Stomach (tissue), 9 donors: ENCODE data around the gene NHERF2. TPM values are rescaled to one million over a fixed set of nuclear protein-coding genes. Genes with fewer than 3 reads are reported as not detected.

ENCODE experiments used
- DNase-seq, 2 donors: peaks; one replicate each; pipeline versions ENCODE4 v3.0.0 to v3.0.0-alpha.2; 2013 to 2019
- H3K27ac ChIP-seq, 5 donors: fragments of 200-600 bp in 4 of 5; sonication (generic) in 4 of 5; one replicate each; pipeline ENCODE4 v1.5.1; 2013 to 2019; ENCODE audit warnings: mild to moderate bottlenecking in 1 of 5, moderate library complexity in 1 of 5
- H3K27me3 ChIP-seq, 3 donors: fragments of 200-600 bp; sonication (generic); one replicate each; pipeline ENCODE4 v1.5.1; 2017 to 2019; ENCODE audit warnings: mixed run types in 1 of 3
- H3K36me3 ChIP-seq, 4 donors: fragments of 200-600 bp; sonication (generic); 1 replicate in 3 of 4; 2 replicates in 1 of 4; pipeline ENCODE4 v1.5.1; 2016 to 2019
- H3K4me1 ChIP-seq, 4 donors: fragments of 200-600 bp; sonication (generic); one replicate each; pipeline ENCODE4 v1.5.1; 2016 to 2019
- H3K4me3 ChIP-seq, 4 donors: fragments of 200-600 bp; sonication (generic) in 3 of 4; one replicate each; pipeline ENCODE4 v1.5.1; 2016 to 2019; ENCODE audit warnings: mild to moderate bottlenecking in 1 of 4
- H3K9me3 ChIP-seq, 4 donors: fragments of 200-600 bp; sonication (generic); one replicate each; pipeline ENCODE4 v1.5.1; 2016 to 2019
- EP300 ChIP-seq: sonication (generic); formaldehyde crosslinking; IDR thresholded peaks from one replicate; pipeline ENCODE4 v1.6.1; 2017; ENCODE audit warnings: antibody characterized with exemption
- POLR2A ChIP-seq, 4 donors: fragments of 450-650 bp; IDR thresholded peaks; one replicate each; pipeline ENCODE4 v1.6.1; 2016; ENCODE audit warnings: antibody characterized with exemption in 4 of 4, control low read depth in 2 of 4, mild to moderate bottlenecking in 1 of 4, moderate library complexity in 1 of 4
- POLR2AphosphoS5 ChIP-seq, 3 donors: sonication (generic); formaldehyde crosslinking; IDR thresholded peaks; one replicate each; pipeline ENCODE4 v1.6.1; 2016; ENCODE audit warnings: antibody characterized with exemption in 3 of 3
- WGBS, 5 donors: extraction: QIAGEN DNeasy Blood & Tissue Kit in 3 of 5; methylation state at CpG; one replicate each; pipeline versions ENCODE4 v1.1.5 to v1.1.7; 2013 to 2018; 5-methylcytosine and 5-hydroxymethylcytosine counted together
- intact Hi-C: fragments of 100-400 bp; cut with DNase I; formaldehyde crosslinking; loops from one replicate; pipeline ENCODE4 v1.15.1; 2023; ENCODE audit warnings: low total_unique reads
- polyA plus RNA-seq, 3 donors: library from polyadenylated mRNA; stranded (reverse); fragments of 200-250 nt; gene quantifications; one replicate each; pipeline ENCODE4 v1.2.3, GENCODE V29; 2013
- total RNA-seq, 5 donors: library from RNA; depleted of rRNA; stranded (reverse); fragments of >200 nt; gene quantifications; one replicate each; pipeline versions ENCODE4 v1.1.0 to v1.2.3, GENCODE V29; 2014 to 2016
- TF ChIP-seq, protein P1 (sequence below), 7 experiments: fragments of 450-650 bp in 4 of 7; fragments of 200-600 bp in 3 of 7; sonication (generic) in 3 of 7; IDR thresholded peaks; one replicate each; pipeline ENCODE4 v1.5.1; 2016 to 2019; ENCODE audit warnings: antibody characterized with exemption in 7 of 7, control low read depth in 2 of 7, mild to moderate bottlenecking in 1 of 7
- donor health status: healthy with polysubstance abuse.
- donor health status: Bipolar disorder and iron deficiency.
- donor health status: healthy.

The NHERF2 gene
- total and polyA plus RNA-seq, 8 donors, result 17.4 to 236 (median 119) TPM

DNA sequence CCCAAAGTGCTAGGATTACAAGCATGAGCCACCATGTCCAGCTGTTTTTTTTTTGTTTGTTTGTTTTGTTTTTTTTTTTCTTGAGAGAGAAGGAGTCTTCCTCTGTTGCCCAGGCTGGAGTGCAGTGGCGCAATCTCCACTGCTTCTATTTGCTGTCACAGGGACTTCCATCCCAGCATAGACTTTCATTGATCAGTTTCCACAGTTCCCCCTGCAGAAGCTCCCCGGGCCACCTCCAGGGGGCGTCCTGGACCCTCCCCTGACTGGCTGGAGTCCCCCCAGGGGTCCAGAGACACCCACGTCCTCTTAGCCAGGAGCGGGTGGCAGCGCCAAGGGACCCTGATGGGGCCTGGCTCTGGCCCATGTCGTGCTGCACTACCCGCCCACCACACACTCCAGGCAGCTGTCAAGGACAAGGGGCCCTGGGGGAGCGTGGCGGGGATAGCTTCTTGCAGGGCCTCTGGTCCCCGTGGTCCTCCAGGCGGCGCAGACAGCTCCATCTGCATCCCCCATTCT, 10.2 kb upstream of the NHERF2 start:
- Histone ChIP-seq H3K4me3 (no peak overlapping the region), H3K9me3 (no peaks in the 10 kb centered on the region), H3K27ac (peak overlapping the region in 3 of 5 donors; percentile 66 to 88 (median 79)), H3K36me3 (no peaks in the 10 kb centered on the region), H3K4me1 (peaks cover 13 to 28% (median 18%) of the 10 kb centered on the region in 4 donors), H3K27me3 (peaks cover 20 to 40% (median 27%) of the 10 kb centered on the region in 3 donors)
- intact Hi-C loops, result no loop called here
- no peak for TF ChIP-seq POLR2A (IDR thresholded peaks at IDR 0.05)
- TF ChIP-seq, protein P1, sequence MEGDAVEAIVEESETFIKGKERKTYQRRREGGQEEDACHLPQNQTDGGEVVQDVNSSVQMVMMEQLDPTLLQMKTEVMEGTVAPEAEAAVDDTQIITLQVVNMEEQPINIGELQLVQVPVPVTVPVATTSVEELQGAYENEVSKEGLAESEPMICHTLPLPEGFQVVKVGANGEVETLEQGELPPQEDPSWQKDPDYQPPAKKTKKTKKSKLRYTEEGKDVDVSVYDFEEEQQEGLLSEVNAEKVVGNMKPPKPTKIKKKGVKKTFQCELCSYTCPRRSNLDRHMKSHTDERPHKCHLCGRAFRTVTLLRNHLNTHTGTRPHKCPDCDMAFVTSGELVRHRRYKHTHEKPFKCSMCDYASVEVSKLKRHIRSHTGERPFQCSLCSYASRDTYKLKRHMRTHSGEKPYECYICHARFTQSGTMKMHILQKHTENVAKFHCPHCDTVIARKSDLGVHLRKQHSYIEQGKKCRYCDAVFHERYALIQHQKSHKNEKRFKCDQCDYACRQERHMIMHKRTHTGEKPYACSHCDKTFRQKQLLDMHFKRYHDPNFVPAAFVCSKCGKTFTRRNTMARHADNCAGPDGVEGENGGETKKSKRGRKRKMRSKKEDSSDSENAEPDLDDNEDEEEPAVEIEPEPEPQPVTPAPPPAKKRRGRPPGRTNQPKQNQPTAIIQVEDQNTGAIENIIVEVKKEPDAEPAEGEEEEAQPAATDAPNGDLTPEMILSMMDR (IDR thresholded peaks at IDR 0.05), result no peak
- no peak for TF ChIP-seq EP300
- TF ChIP-seq POLR2AphosphoS5 (IDR thresholded peaks at IDR 0.05), result no peak
- 43 to 71% (median 56%) methylated on average over 8 to 13 of the region's 13 CpGs for WGBS, 5 donors
- DNase-seq, result no peak

DNA sequence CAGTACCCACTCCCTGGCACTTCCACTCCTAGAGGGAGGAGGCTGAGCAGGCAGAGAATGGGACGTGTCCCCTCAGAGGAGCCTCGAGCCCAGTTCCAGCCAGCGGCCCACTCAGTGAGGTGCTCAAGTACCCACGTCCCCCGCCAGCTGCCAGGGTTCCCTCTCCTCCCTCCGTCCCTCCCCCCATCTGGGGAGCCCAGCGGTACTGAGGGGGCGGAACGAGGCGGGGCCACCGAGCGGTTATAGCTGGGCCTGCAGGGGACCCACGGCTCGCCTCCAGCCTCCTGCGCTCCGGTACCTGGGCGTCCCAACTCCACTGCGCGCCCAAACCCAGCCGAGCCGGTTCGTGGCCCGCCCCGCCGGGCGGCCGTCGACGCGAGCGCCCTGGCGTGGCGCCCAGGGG, 7.2 kb upstream of the NHERF2 start, which contains the start of gene NPW:
Gene NPW, plus strand, starts transcription at position 268 of the 403 bp plus-strand sequence.
- 1 to 5% (median 3%) methylated on average over 15 to 33 of the region's 33 CpGs for WGBS, 5 donors
- Histone ChIP-seq H3K4me3 (peak within 1 kb of the TSS in 2 of 4 donors; percentile 22 to 37), H3K36me3 (no peaks in the 10 kb centered on the region), H3K4me1 (peaks cover 25 to 46% (median 38%) of the 10 kb centered on the region in 4 donors), H3K9me3 (no peaks in the 10 kb centered on the region), H3K27ac (no peak within 1 kb of the TSS), H3K27me3 (peaks cover 20 to 54% (median 31%) of the 10 kb centered on the region in 3 donors)
- intact Hi-C loops, result no loop called here
- TF ChIP-seq POLR2AphosphoS5 (IDR thresholded peaks at IDR 0.05) (no peak), EP300 (no peak), POLR2A (IDR thresholded peaks at IDR 0.05) (no peak)
- TF ChIP-seq, protein P1 (IDR thresholded peaks at IDR 0.05), result no peak
- DNase-seq, result peak in 1 of 2 donors; percentile 74

DNA sequence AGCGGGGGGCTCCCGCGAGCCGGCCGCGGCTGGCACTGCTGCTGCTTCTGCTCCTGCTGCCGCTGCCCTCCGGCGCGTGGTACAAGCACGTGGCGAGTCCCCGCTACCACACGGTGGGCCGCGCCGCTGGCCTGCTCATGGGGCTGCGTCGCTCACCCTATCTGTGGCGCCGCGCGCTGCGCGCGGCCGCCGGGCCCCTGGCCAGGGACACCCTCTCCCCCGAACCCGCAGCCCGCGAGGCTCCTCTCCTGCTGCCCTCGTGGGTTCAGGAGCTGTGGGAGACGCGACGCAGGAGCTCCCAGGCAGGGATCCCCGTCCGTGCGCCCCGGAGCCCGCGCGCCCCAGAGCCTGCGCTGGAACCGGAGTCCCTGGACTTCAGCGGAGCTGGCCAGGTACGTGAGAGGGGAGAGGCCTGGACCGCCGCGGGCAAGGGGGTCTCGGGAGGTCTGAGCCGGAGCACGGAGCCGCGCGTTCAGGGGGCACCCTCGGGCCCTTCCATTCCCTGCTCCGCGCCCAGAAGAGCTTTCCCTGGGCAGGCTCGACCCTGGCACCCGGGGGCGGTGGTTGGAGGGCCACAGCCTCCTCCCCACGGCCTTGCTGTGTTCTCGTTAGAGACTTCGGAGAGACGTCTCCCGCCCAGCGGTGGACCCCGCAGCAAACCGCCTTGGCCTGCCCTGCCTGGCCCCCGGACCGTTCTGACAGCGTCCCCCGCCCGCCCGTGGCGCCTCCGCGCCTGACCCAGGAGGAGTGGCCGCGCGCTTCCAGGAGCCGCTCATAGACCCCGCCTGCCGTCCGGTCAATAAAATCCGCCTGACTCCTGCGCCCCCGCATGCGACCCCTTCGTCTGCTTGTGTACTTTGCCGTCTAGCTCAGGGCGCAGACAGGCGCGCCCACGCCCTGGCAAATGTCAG, 6.5 kb upstream of the NHERF2 start:
- peak overlapping the region in 2 of 4 donors; percentile 22 to 37 for H3K4me3 ChIP-seq

DNA sequence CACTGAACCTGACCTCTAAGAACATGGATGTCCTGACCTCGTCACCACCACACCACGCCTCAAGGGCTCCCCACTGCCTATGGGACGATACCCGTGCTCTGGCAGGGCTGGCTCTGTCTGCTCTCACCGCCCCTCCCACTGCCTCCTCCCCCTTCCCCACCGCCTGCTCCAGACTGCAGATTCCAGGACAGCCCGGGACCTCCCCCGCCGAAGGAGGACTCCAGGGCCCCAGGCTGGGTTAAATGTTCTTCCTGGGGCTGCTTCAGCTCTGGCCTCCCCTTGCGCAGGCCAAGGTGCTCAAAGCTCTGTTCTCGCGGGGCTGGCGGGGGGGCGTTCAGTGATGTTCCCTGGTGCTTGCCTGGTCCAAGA, 4.0 kb upstream of the NHERF2 start:
- peak in 1 of 2 donors; percentile 79 for DNase-seq
- H3K27me3 ChIP-seq, result peaks cover 20 to 59% (median 31%) of the 10 kb centered on the region in 3 donors
- TF ChIP-seq POLR2A (IDR thresholded peaks at IDR 0.05) (no peak), POLR2AphosphoS5 (IDR thresholded peaks at IDR 0.05) (no peak), EP300 (no peak)
- TF ChIP-seq, protein P1 (IDR thresholded peaks at IDR 0.05), result no peak
- H3K27ac ChIP-seq, result peak overlapping the region in 2 of 5 donors; percentile 6 to 81
- intact Hi-C loops, result loop anchor here (5.0 to 10.0 kb wide), 2 partner anchors 62 to 130 kb away; no protein-coding TSS in a partner anchor
- H3K9me3 ChIP-seq, result no peaks in the 10 kb centered on the region
- H3K36me3 ChIP-seq, result no peaks in the 10 kb centered on the region
- H3K4me1 ChIP-seq, result peaks cover 39 to 59% (median 55%) of the 10 kb centered on the region in 4 donors
- H3K4me3 ChIP-seq, result peak overlapping the region; percentile 24 to 39 (median 35)
- 0 to 10% (median 3%) methylated on average over 2 to 14 of the region's 14 CpGs for WGBS, 5 donors

More for the DNA sequence above, 6.5 kb upstream of the NHERF2 start:
- H3K27ac ChIP-seq, result no peak overlapping the region
- intact Hi-C loops, result loop anchor here (5.0 to 10.0 kb wide), 2 partner anchors 65 to 132 kb away; no protein-coding TSS in a partner anchor
- H3K9me3 ChIP-seq, result no peaks in the 10 kb centered on the region
- peak in 1 of 2 donors; percentile 69 for DNase-seq
- WGBS, 5 donors, result 0 to 2% (median 1%) methylated on average over 9 to 96 of the region's 96 CpGs
- peaks cover 20 to 54% (median 31%) of the 10 kb centered on the region in 3 donors for H3K27me3 ChIP-seq
- H3K4me1 ChIP-seq, result peaks cover 25 to 43% (median 39%) of the 10 kb centered on the region in 4 donors
- no peaks in the 10 kb centered on the region for H3K36me3 ChIP-seq
- TF ChIP-seq POLR2AphosphoS5 (IDR thresholded peaks at IDR 0.05) (no peak), EP300 (no peak), POLR2A (IDR thresholded peaks at IDR 0.05) (no peak)
